ENCODE results near the gene UBE2H. TPM values are rescaled to one million over a fixed set of nuclear protein-coding genes. Genes with fewer than 3 reads are reported as not detected.

UBE2H gene
- total and polyA plus RNA-seq, 2 donors (not counting 1 experiment from before 2014, with no cell fraction given), result 23.3 to 54.1 TPM

DNA sequence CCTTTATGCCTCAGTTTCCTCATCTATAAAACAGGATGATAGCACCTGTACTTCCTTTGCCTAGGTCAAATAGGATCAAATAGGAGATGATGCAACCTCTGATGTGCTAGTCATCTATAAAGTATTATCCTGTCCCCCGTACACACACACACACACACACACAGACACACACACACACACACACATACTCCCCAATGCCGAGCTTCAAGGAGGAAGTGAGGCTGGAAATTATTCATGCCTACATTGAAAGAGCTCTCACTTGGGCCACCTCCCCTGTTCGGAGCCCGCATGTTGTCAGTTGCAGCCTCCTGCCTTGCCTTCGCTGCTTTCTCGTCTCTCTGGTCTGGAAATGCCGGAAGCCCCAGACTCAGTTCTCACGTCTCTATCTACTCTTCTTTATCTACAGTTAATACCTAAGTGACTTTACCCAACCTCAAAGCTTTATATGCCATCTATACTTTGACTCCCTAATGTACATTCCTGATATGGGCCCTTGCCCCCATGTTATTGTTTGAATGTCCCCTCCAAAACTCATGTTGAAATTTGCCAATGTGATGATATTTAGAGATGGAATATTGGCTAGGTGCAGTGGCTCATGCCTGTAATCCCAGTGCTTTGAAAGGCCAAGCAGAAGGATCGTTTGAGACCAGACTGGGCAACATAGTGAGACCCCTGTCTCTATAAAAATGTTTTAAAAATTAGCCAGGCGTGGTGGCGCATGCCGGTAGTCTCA is 6.9 kb upstream of the UBE2H start:
- peaks cover 6% of the 10 kb centered on the region for H3K4me1 Mint-ChIP-seq

More for the DNA sequence above, 6.9 kb upstream of the UBE2H start:
- H3K79me2 ChIP-seq (ENCODE audit: control insufficient read depth, insufficient read depth, low read length), result no peaks in the 10 kb centered on the region
- no peaks in the 10 kb centered on the region for H4K20me1 ChIP-seq (ENCODE audit: control insufficient read depth, insufficient read depth, low read length, poor library complexity, severe bottlenecking)
- H3K27ac Mint-ChIP-seq, result no peak overlapping the region
- H2AFZ ChIP-seq (ENCODE audit: insufficient read depth, low read depth, low read length, poor library complexity, severe bottlenecking), result peak overlapping the region; percentile 35
- POLR2A ChIA-PET, result interaction anchor here (0.8 kb wide), 1 partner anchor 55 kb away, joined by 3 read pairs; no protein-coding TSS in a partner anchor
- no peak overlapping the region for H3K27ac ChIP-seq (ENCODE audit: low read length in 2 of 2)
- H3K4me3 ChIP-seq (ENCODE audit: control extremely low read depth in 1 of 5, extremely low read depth in 1 of 5, insufficient read depth in 1 of 5, low read depth in 2 of 5, low read length in 4 of 5), result no peak overlapping the region
- no peaks in the 10 kb centered on the region for H3K9me3 Mint-ChIP-seq (ENCODE audit: insufficient read depth)
- TF ChIP-seq EZH2 (IDR thresholded peaks at IDR 0.05; ENCODE audit: borderline replicate concordance, insufficient read depth, low read depth, low read length, poor library complexity, severe bottlenecking), result no peak
- TF ChIP-seq, protein P1, sequence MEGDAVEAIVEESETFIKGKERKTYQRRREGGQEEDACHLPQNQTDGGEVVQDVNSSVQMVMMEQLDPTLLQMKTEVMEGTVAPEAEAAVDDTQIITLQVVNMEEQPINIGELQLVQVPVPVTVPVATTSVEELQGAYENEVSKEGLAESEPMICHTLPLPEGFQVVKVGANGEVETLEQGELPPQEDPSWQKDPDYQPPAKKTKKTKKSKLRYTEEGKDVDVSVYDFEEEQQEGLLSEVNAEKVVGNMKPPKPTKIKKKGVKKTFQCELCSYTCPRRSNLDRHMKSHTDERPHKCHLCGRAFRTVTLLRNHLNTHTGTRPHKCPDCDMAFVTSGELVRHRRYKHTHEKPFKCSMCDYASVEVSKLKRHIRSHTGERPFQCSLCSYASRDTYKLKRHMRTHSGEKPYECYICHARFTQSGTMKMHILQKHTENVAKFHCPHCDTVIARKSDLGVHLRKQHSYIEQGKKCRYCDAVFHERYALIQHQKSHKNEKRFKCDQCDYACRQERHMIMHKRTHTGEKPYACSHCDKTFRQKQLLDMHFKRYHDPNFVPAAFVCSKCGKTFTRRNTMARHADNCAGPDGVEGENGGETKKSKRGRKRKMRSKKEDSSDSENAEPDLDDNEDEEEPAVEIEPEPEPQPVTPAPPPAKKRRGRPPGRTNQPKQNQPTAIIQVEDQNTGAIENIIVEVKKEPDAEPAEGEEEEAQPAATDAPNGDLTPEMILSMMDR (IDR thresholded peaks at IDR 0.05), result no peak
- no peaks in the 10 kb centered on the region for H3K27me3 ChIP-seq (replicated peaks in 1 of 4; ENCODE audit: control extremely low read depth in 1 of 4, control insufficient read depth in 3 of 4, insufficient read depth in 4 of 4, low read length in 3 of 4)
- H3K9me3 ChIP-seq (ENCODE audit: control extremely low read depth in 1 of 3, control insufficient read depth in 2 of 3, insufficient read depth in 1 of 3, low read length in 2 of 3), result no peaks in the 10 kb centered on the region
- CTCF ChIA-PET, result interaction anchor here (0.6 to 1.8 kb wide), 3 partner anchors 14 to 51 kb away, joined by 3 to 6 read pairs (median 4); no protein-coding TSS in a partner anchor
- no peak overlapping the region for H3K4me2 ChIP-seq (replicated peaks; ENCODE audit: low read depth, low read length, poor library complexity, severe bottlenecking)
- no peaks in the 10 kb centered on the region for H3K36me3 ChIP-seq (replicated peaks in 1 of 2; ENCODE audit: control extremely low read depth in 1 of 2, control insufficient read depth in 1 of 2, extremely low read depth in 1 of 2, insufficient read depth in 2 of 2, low read length in 1 of 2)
- no peak overlapping the region for H3K9ac ChIP-seq (ENCODE audit: low read length)
- 87% methylated on average over 9 of the region's 12 CpGs for WGBS (ENCODE audit: insufficient coverage)
- H3K4me1 ChIP-seq (ENCODE audit: control insufficient read depth in 2 of 2, insufficient read depth in 2 of 2, low read length in 2 of 2), result peaks cover 0 to 13% of the 10 kb centered on the region in 2 donors
- no peaks in the 10 kb centered on the region for H3K27me3 Mint-ChIP-seq
- no peak overlapping the region for H3K4me3 Mint-ChIP-seq
- ATAC-seq (ENCODE audit: low read depth) (peak; percentile 49), DNase-seq (peak; percentile 39)
- intact Hi-C loops (cut with micrococcal nuclease), result no loop called here
